HepG2 (cell line): ENCODE results near the gene KRTAP5-6. TPM values are rescaled to one million over a fixed set of nuclear protein-coding genes. Genes with fewer than 3 reads are reported as not detected.
A peak's percentile ranks its signal among the peaks of the same experiment; 100 is the strongest.

Source experiments
- ARNTL ChIP-seq: sonication (generic); formaldehyde crosslinking; IDR thresholded peaks from 2 replicates; pipeline ENCODE4 v1.4.0; 2020; ENCODE audit warnings: mild to moderate bottlenecking, missing genetic modification reagents
- ESRRA ChIP-seq: sonication (generic); formaldehyde crosslinking; IDR thresholded peaks from 2 replicates; pipeline ENCODE4 v1.5.1; 2020; ENCODE audit warnings: mild to moderate bottlenecking, low read depth, missing genetic modification reagents
- KMT2A ChIP-seq: sonication (generic); formaldehyde crosslinking; IDR thresholded peaks from 2 replicates; pipeline ENCODE4 v1.4.0; 2020; ENCODE audit warnings: missing genetic modification reagents
- MED1 ChIP-seq: sonication (generic); formaldehyde crosslinking; IDR thresholded peaks from 2 replicates; pipeline ENCODE4 v1.4.0; 2020; ENCODE audit warnings: missing genetic modification reagents
- MYNN ChIP-seq: sonication (generic); formaldehyde crosslinking; IDR thresholded peaks from 2 replicates; pipeline ENCODE4 v1.4.0; 2020; ENCODE audit warnings: mild to moderate bottlenecking, low read depth, missing genetic modification reagents
- SMC3 ChIP-seq: IDR thresholded peaks from 2 replicates; pipeline ENCODE4 v1.6.1; 2011; ENCODE audit warnings: low read length, improper control_type of control experiment
- SP140L ChIP-seq: sonication (generic); formaldehyde crosslinking; IDR thresholded peaks from 2 replicates; pipeline ENCODE4 v1.4.0; 2020; ENCODE audit warnings: missing genetic modification reagents, borderline replicate concordance
- TMF1 ChIP-seq: sonication (generic); formaldehyde crosslinking; IDR thresholded peaks from 2 replicates; pipeline ENCODE4 v1.8.1; 2022; ENCODE audit warnings: low read depth, missing genetic modification reagents
- TP53 ChIP-seq: sonication (generic); formaldehyde crosslinking; conservative IDR thresholded peaks from 2 replicates; pipeline ENCODE4 v1.4.0; 2020; ENCODE audit warnings: missing genetic modification reagents
- ZNF230 ChIP-seq: sonication (generic); formaldehyde crosslinking; IDR thresholded peaks from 2 replicates; pipeline ENCODE4 v1.4.0; 2020; ENCODE audit warnings: mild to moderate bottlenecking, missing genetic modification reagents
- ZNF235 ChIP-seq: sonication (generic); formaldehyde crosslinking; IDR thresholded peaks from 2 replicates; pipeline ENCODE4 v1.8.1; 2023; ENCODE audit warnings: mild to moderate bottlenecking, missing genetic modification reagents, borderline replicate concordance
- polyA plus RNA-seq, 8 experiments: library from polyadenylated mRNA; depleted of rRNA in 3 of 8; stranded (reverse) in 7 of 8; unstranded in 1 of 8; fragments of >200 nt; fragmentation: Illumina TruSeq in 4 of 8; extraction: Trizol in 4 of 8; gene quantifications; 2 replicates each; pipeline versions ENCODE4 v1.2.1 to v1.2.3, GENCODE V29; 2011 to 2016; ENCODE audit warnings: low read depth in 4 of 8, missing spikeins in 1 of 8, mixed read lengths in 1 of 8; ENCODE audit not compliant: insufficient read depth in 1 of 8
- total RNA-seq, 5 experiments: library from RNA; depleted of rRNA; stranded (reverse); fragments of >200 nt; fragmentation: Illumina TruSeq; extraction: Trizol; gene quantifications; 2 replicates each; pipeline ENCODE4 v1.2.3, GENCODE V29; 2016; ENCODE audit warnings: low read depth in 1 of 5
- TF ChIP-seq, protein P1 (sequence below): sonication (generic); formaldehyde crosslinking; IDR thresholded peaks from 2 replicates; pipeline ENCODE4 v1.5.1; 2020; ENCODE audit warnings: mild to moderate bottlenecking, moderate library complexity, missing genetic modification reagents
- TF ChIP-seq, protein P2 (sequence below): sonication (generic); formaldehyde crosslinking; IDR thresholded peaks from 2 replicates; pipeline ENCODE4 v1.4.0; 2020; ENCODE audit warnings: missing genetic modification reagents
- TF ChIP-seq, protein P3 (sequence below): IDR thresholded peaks from 2 replicates; pipeline ENCODE4 v1.6.1; 2016; ENCODE audit warnings: low read depth, missing genetic modification reagents, missing compliant biosample characterization
- TF ChIP-seq, protein P4 (sequence below): sonication (generic); formaldehyde crosslinking; IDR thresholded peaks from 2 replicates; pipeline ENCODE4 v1.5.0; 2020; ENCODE audit warnings: missing genetic modification reagents, mild to moderate bottlenecking, borderline replicate concordance

KRTAP5-6 gene
- total and polyA plus RNA-seq, 2 of the 13 experiments (the other 11 are each of a cell fraction or from before 2014, with no cell fraction given) = not detected

DNA sequence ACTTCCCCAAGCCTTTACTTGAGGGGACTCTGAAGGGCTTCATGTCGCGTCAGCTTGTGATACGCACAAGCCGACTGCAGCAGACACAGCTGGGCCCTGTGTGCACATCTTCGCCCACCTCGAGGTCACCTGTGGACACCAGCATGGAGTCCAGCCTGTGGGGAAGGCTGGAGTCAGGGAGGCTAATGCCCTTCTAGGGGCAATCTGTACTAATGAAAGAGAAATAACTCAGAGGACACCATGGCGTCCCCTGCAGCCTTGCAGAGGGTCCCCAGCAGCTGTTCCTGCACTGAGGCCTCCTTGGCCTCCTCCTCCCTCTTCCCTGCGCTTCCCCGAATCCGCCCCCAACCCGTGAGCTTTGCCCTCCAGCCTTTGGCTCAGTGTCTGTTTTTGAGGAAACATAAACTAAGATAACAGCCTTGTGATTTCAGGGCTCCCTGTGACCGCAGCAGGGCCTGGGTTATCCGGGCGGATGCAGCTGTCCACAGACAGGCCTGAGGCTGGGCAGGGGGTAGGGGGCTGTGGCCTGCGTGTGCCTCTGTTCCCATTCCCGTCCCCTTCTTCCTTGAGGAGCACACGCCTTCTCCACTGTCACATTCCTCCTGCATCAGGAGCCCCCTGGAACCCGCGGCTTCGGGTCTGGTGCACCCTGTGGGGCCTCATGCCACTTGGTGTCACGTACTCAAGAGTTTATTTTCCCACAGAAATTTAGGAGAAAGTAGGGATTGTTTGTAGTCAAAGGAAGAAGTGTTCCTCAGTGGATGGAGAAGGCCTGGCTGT, 42.4 kb upstream of the KRTAP5-6 start (continued):
- TF ChIP-seq TMF1 (CRISPR knock-in tag) = no peak
- no peak for TF ChIP-seq MYNN
- TF ChIP-seq, protein P1, sequence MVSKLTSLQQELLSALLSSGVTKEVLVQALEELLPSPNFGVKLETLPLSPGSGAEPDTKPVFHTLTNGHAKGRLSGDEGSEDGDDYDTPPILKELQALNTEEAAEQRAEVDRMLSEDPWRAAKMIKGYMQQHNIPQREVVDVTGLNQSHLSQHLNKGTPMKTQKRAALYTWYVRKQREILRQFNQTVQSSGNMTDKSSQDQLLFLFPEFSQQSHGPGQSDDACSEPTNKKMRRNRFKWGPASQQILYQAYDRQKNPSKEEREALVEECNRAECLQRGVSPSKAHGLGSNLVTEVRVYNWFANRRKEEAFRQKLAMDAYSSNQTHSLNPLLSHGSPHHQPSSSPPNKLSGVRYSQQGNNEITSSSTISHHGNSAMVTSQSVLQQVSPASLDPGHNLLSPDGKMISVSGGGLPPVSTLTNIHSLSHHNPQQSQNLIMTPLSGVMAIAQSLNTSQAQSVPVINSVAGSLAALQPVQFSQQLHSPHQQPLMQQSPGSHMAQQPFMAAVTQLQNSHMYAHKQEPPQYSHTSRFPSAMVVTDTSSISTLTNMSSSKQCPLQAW (CRISPR knock-in tag) = no peak; the same call in 1 of the 2 replicates
- TF ChIP-seq ARNTL (CRISPR knock-in tag) = peak; percentile 90
- no peak for TF ChIP-seq SMC3
- no peak for TF ChIP-seq SP140L (CRISPR knock-in tag)
- no peak for TF ChIP-seq ZNF235 (CRISPR knock-in tag)
- peak; percentile 100 for TF ChIP-seq MED1 (CRISPR knock-in tag)
- no peak for TF ChIP-seq TP53 (CRISPR knock-in tag)
- TF ChIP-seq, protein P2, sequence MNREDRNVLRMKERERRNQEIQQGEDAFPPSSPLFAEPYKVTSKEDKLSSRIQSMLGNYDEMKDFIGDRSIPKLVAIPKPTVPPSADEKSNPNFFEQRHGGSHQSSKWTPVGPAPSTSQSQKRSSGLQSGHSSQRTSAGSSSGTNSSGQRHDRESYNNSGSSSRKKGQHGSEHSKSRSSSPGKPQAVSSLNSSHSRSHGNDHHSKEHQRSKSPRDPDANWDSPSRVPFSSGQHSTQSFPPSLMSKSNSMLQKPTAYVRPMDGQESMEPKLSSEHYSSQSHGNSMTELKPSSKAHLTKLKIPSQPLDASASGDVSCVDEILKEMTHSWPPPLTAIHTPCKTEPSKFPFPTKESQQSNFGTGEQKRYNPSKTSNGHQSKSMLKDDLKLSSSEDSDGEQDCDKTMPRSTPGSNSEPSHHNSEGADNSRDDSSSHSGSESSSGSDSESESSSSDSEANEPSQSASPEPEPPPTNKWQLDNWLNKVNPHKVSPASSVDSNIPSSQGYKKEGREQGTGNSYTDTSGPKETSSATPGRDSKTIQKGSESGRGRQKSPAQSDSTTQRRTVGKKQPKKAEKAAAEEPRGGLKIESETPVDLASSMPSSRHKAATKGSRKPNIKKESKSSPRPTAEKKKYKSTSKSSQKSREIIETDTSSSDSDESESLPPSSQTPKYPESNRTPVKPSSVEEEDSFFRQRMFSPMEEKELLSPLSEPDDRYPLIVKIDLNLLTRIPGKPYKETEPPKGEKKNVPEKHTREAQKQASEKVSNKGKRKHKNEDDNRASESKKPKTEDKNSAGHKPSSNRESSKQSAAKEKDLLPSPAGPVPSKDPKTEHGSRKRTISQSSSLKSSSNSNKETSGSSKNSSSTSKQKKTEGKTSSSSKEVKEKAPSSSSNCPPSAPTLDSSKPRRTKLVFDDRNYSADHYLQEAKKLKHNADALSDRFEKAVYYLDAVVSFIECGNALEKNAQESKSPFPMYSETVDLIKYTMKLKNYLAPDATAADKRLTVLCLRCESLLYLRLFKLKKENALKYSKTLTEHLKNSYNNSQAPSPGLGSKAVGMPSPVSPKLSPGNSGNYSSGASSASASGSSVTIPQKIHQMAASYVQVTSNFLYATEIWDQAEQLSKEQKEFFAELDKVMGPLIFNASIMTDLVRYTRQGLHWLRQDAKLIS = no peak
- TF ChIP-seq, protein P3, sequence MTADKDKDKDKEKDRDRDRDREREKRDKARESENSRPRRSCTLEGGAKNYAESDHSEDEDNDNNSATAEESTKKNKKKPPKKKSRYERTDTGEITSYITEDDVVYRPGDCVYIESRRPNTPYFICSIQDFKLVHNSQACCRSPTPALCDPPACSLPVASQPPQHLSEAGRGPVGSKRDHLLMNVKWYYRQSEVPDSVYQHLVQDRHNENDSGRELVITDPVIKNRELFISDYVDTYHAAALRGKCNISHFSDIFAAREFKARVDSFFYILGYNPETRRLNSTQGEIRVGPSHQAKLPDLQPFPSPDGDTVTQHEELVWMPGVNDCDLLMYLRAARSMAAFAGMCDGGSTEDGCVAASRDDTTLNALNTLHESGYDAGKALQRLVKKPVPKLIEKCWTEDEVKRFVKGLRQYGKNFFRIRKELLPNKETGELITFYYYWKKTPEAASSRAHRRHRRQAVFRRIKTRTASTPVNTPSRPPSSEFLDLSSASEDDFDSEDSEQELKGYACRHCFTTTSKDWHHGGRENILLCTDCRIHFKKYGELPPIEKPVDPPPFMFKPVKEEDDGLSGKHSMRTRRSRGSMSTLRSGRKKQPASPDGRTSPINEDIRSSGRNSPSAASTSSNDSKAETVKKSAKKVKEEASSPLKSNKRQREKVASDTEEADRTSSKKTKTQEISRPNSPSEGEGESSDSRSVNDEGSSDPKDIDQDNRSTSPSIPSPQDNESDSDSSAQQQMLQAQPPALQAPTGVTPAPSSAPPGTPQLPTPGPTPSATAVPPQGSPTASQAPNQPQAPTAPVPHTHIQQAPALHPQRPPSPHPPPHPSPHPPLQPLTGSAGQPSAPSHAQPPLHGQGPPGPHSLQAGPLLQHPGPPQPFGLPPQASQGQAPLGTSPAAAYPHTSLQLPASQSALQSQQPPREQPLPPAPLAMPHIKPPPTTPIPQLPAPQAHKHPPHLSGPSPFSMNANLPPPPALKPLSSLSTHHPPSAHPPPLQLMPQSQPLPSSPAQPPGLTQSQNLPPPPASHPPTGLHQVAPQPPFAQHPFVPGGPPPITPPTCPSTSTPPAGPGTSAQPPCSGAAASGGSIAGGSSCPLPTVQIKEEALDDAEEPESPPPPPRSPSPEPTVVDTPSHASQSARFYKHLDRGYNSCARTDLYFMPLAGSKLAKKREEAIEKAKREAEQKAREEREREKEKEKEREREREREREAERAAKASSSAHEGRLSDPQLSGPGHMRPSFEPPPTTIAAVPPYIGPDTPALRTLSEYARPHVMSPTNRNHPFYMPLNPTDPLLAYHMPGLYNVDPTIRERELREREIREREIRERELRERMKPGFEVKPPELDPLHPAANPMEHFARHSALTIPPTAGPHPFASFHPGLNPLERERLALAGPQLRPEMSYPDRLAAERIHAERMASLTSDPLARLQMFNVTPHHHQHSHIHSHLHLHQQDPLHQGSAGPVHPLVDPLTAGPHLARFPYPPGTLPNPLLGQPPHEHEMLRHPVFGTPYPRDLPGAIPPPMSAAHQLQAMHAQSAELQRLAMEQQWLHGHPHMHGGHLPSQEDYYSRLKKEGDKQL (CRISPR knock-in tag) = peak; percentile 17; the same call in 1 of the 2 replicates
- TF ChIP-seq KMT2A (CRISPR knock-in tag) = no peak
- no peak for TF ChIP-seq ESRRA (CRISPR knock-in tag)
- no peak for TF ChIP-seq ZNF230 (CRISPR knock-in tag)
- TF ChIP-seq, protein P4, sequence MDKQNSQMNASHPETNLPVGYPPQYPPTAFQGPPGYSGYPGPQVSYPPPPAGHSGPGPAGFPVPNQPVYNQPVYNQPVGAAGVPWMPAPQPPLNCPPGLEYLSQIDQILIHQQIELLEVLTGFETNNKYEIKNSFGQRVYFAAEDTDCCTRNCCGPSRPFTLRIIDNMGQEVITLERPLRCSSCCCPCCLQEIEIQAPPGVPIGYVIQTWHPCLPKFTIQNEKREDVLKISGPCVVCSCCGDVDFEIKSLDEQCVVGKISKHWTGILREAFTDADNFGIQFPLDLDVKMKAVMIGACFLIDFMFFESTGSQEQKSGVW (CRISPR knock-in tag) = no peak
